Measurements from ENCODE around the gene DLG5.

GRCh38 chr10:77789016-77789415 is 137.5 kb downstream of the DLG5 start:
- TF ChIP-seq, protein P1, sequence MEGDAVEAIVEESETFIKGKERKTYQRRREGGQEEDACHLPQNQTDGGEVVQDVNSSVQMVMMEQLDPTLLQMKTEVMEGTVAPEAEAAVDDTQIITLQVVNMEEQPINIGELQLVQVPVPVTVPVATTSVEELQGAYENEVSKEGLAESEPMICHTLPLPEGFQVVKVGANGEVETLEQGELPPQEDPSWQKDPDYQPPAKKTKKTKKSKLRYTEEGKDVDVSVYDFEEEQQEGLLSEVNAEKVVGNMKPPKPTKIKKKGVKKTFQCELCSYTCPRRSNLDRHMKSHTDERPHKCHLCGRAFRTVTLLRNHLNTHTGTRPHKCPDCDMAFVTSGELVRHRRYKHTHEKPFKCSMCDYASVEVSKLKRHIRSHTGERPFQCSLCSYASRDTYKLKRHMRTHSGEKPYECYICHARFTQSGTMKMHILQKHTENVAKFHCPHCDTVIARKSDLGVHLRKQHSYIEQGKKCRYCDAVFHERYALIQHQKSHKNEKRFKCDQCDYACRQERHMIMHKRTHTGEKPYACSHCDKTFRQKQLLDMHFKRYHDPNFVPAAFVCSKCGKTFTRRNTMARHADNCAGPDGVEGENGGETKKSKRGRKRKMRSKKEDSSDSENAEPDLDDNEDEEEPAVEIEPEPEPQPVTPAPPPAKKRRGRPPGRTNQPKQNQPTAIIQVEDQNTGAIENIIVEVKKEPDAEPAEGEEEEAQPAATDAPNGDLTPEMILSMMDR (IDR thresholded peaks at IDR 0.05) = no peak
- no peak for TF ChIP-seq POLR2A (IDR thresholded peaks at IDR 0.05)

Data from Peyer's patch (tissue), 4 donors.